Measurements from ENCODE around the gene PDK4. TPM values are rescaled to one million over a fixed set of nuclear protein-coding genes. Genes with fewer than 3 reads are reported as not detected.
A peak's percentile ranks its signal among the peaks of the same experiment; 100 is the strongest.
"Not testable (repeated sequence)": the region's sequence is repeated elsewhere in the genome, so short reads cannot be mapped to it uniquely, and the experiment has no call there.

The PDK4 gene
- total RNA-seq, 1 donor from 2014 or later, result 289 TPM

DNA sequence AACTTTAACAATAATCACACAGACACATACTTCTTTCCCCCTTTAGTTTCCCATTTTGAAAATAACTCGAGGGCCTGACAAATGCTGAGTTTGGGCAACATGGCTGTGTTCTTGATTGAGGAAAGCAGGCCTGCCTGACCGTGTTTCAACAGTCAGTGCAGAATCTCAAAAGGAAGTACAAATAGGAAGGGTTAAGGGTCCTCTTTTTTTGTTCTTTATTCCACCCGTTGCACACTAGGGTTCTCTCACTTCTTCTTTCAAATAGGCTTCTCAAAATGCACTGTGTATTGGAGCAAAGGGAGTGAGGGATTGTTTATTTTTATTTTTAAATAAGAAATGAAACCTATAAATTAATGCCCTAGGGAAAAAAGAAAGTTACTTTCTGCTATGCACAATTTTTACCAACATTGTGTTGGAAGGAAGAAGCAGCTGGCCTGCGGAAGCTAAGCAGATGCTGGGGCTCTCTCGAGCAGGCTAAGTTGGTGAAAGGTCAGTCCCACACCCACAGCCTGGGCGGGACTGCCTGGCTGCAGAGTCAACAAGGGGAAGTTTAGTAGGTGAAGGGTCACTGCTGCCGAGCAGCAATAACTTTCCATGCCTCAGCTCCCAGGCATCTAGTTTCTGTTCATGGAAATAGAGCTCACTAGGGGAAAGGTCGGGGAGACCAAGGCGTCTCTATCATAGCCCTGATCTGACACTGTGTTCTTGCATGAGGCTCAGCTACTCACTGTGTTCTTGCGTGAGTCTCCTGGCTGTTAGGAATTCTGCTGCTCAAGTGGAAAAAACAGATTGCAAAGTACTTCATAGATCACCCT, 12.2 kb upstream of the PDK4 start:
- ATAC-seq (peak; percentile 97), DNase-seq (peak; percentile 95)
- intact Hi-C loops (cut with micrococcal nuclease), result no loop called here

- ATAC-seq (no peak), DNase-seq (peak; percentile 60)
- intact Hi-C loops (cut with micrococcal nuclease), result no loop called here
These were observed 11.2 kb upstream of the PDK4 start for GRCh38 chr7:95607561-95607960.

GRCh38 chr7:95605275-95605674, 9.0 kb upstream of the PDK4 start:
- DNase-seq (peak; percentile 33), ATAC-seq (no peak)
- intact Hi-C loops (cut with micrococcal nuclease), result no loop called here

- intact Hi-C loops (cut with micrococcal nuclease); ATAC-seq; DNase-seq: not testable (repeated sequence)
These were observed 8.5 kb upstream of the PDK4 start for GRCh38 chr7:95604811-95605210.

GRCh38 chr7:95604397-95604796, 8.1 kb upstream of the PDK4 start:
- ATAC-seq; DNase-seq; intact Hi-C loops (cut with micrococcal nuclease): not testable (repeated sequence)

DNA sequence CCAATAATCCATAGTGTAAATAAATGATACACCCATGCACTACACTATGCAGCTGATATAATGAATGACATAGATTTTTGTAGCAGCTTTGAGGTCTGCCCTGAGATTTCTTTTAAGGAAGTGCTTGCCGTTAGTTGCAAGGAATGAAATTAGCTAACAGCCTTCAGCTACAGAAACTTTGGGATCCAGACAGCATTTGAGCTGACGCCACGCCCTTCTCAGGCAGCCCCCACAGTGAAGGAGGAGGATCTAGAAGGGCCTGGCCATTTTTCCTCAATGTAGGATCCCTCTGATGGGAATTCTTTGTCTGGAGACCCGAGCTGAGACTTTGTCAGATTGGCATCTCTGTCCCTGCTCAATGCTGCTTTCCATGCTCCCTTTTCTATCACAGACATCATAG, 6.1 kb upstream of the PDK4 start:
- DNase-seq, result peak; percentile 24
- intact Hi-C loops (cut with micrococcal nuclease), result no loop called here
- ATAC-seq, result no peak

DNA sequence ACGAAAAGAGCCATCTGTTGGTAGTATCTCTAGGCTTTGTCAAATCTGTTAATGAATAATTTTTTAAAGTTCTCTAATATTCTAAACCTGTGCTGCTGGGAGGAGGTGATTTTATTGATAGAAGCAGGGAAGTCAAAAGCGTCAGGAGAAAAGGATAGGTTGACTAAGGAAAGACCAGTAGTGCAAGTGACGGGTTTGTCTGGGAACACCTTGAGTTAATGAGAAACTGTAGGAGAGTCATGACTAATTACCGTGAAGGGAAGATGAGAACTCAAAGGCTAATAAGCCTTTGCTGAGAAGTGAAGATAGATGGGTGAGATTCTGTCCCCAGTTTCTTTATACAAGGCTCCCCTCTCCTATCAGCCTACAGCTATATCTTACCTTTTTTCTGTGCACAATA, 5.0 kb upstream of the PDK4 start:
- DNase-seq, result no peak
- intact Hi-C loops (cut with micrococcal nuclease), result no loop called here
- no peak for ATAC-seq

- intact Hi-C loops (cut with micrococcal nuclease), result loop anchor here (5.0 kb wide), 2 partner anchors 52 to 83 kb away; no protein-coding TSS in a partner anchor
- DNase-seq, result no peak
- peak; percentile 39 for ATAC-seq
These were observed 2.8 kb upstream of the PDK4 start for GRCh38 chr7:95599069-95599468.

GRCh38 chr7:95598511-95598910, 2.2 kb upstream of the PDK4 start:
- no peak for DNase-seq
- intact Hi-C loops (cut with micrococcal nuclease), result loop anchor here (5.0 kb wide), 2 partner anchors 51 to 84 kb away; no protein-coding TSS in a partner anchor
- ATAC-seq, result no peak

DNA sequence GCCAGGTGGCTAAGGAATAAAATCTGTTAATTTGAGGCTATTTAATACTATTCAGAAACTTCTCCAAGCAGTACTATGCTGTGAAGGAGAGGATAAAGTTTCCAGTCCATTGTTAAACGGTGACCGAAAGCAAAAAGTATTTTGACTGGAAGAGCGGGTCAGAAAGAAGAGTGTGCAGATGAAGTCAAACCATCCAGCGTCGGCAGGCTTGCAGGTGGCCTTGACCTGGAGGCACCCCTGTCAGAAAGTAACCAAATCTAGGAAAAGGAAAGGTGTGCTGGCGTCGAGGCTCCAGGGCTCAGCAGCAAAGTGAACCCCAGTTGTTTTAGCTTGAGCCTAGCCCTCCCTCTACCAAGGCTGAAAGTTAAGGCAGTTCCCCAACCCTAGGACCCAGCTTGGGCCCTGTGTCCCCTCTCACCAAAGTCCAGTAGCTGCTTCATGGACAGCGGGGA, 544 bp downstream of the PDK4 start:
- intact Hi-C loops (cut with micrococcal nuclease), result loop anchor here (5.0 kb wide), 2 partner anchors 48 to 87 kb away; no protein-coding TSS in a partner anchor
- DNase-seq (no peak), ATAC-seq (peak; percentile 2)

- intact Hi-C loops (cut with micrococcal nuclease), result no loop called here
- ATAC-seq, result no peak
These were observed 2.1 kb downstream of the PDK4 start for GRCh38 chr7:95594185-95594584.

DNA sequence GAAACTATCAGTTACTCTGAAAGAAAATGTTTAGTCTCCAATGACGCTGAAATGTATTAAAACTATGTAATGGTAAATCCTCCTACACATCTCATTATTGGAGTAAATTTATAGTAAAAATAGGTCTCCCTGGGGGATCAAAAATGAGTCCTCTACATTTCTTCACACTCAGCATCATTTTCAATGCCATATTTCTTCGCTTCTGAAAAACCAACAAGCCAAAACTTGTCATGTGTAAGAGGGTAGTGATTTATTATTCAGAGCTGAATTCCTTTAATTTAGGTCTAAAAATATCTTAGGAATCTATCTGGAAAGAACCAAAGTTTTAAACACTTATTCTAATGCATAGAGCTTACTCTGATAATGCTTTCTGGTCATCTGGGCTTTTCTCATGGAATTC, 3.0 kb downstream of the PDK4 start:
- no peak for ATAC-seq
- intact Hi-C loops (cut with micrococcal nuclease), result no loop called here
- DNase-seq, result no peak

More at GRCh38 chr7:95594185-95594584, 2.1 kb downstream of the PDK4 start:
- DNase-seq, result no peak

DNA sequence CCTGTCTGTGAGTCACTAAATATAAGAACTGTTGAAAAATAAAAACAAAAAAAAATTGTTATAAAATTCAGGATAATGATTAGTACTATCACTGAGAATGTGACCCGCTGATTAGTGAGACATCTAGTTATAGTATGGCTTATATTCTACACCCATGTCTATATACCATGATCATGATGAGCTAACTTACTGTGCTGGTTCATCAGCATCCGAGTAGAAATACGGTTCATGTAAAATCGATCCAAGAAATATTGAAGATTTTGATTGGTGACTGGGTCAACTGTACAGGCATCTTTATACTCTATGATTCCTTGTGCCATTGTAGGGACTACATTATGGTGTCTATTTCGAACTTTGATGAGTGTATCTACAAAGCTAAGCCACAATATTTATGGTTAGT, 3.7 kb downstream of the PDK4 start:
- no peak for DNase-seq
- intact Hi-C loops (cut with micrococcal nuclease), result no loop called here
- no peak for ATAC-seq

DNA sequence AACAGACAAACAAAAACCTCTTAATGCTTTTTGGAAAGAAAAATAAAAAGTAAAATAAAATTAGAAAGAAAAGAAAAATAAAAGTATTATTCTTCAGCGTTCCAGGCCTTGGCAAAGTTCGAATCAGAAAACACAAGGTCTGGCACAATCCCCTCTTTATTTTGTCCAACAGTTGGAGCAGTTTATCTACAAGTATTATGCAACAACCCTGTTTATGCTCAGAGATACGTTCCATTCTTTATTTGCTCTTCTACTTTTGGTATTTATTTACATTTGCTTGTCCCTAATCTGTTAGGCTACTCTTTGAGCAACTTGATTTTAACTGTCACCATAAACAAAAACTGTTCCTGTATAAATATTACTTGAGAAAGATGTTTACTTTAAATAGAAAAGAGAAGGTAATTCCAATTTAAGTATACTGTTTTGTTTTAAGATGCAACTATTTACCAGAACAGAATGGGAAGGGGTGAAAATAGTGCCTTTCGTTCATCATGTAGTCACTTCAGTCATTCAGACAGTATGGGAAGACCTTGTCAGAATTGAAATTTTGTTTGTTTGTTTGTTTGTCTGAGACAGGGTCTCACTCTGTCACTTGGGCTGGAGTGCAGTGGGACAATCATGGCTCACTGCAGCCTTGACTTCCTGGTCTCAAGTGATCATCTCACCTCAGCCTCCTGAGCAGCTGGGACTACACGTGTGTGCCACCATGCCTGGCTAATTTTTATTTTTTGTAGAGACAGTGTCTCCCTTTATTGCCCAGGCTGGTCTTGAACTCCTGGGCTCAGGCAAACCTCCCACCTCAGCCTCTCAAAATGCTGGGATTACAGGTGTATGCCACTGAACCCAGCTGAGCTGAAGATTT, 5.7 kb downstream of the PDK4 start:
- no peak for DNase-seq
- peak; percentile 13 for ATAC-seq

DNA sequence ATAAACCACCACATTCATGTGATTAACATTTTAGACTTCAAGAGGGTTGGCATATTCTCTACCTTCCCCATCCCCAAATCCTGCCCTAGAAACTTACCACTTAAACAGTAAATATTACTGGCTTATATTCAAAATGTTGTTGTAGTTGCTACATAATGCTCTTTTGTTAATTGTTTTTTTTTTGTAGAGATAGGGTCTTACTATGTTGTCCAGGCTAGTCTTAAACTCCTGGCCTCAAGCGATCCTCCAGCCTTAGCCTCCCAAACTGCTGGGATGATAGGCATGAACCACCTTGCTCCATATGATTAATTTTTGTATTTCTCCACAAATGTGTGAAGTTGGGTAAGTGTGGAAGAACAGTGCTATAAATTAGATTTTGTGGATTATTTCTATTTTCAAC, 6.5 kb downstream of the PDK4 start:
- peak; percentile 1 for ATAC-seq
- DNase-seq, result no peak
- intact Hi-C loops (cut with micrococcal nuclease), result no loop called here

More for the DNA sequence above, 5.7 kb downstream of the PDK4 start:
- intact Hi-C loops (cut with micrococcal nuclease), result no loop called here

GRCh38 chr7:95589031-95589430, 7.3 kb downstream of the PDK4 start:
- ATAC-seq, result peak; percentile 1
- intact Hi-C loops (cut with micrococcal nuclease), result no loop called here
- DNase-seq, result no peak

- ATAC-seq (no peak), DNase-seq (no peak)
- intact Hi-C loops (cut with micrococcal nuclease), result no loop called here
These were observed 9.4 kb downstream of the PDK4 start for GRCh38 chr7:95586951-95587301.

DNA sequence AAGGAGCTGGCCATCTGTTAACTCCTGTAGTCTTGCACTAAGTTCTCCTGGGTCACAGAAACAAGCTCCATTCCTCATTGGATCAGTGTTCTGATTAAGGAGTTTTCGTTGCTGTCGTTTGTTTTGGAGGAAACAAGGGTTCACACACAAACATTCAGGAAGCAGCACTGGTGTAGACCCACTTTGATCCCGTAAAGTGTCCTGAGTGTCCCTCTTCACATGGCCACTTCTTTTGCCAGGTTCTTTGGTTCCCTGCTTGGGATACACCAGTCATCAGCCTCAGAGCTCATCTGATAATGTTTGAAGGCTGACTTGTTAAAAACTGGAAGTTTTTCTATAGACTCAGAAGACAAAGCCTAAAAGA, 10.9 kb downstream of the PDK4 start:
- intact Hi-C loops (cut with micrococcal nuclease), result no loop called here
- ATAC-seq, result peak; percentile 3
- no peak for DNase-seq

- ATAC-seq (no peak), DNase-seq (no peak)
- intact Hi-C loops (cut with micrococcal nuclease), result no loop called here
These were observed 11.4 kb downstream of the PDK4 start for GRCh38 chr7:95584769-95585425.
